Brain microvascular endothelial cell (primary cell): ENCODE results near the gene SNAPC3.

Experiments used
- DNase-seq: peaks from one replicate; pipeline ENCODE4 v3.0.0-alpha.2; 2020
- H3K27ac ChIP-seq: fragments of 250-450 bp; sonication (Bioruptor Pico); 2 replicates; pipeline ENCODE4 v1.5.1; 2020; ENCODE audit warnings: mild to moderate bottlenecking, moderate library complexity
- H3K27me3 ChIP-seq: fragments of 250-450 bp; sonication (Bioruptor Pico); replicated peaks from 2 replicates; pipeline ENCODE4 v1.5.1; 2020; ENCODE audit warnings: mild to moderate bottlenecking
- H3K36me3 ChIP-seq: fragments of 250-450 bp; sonication (Bioruptor Pico); replicated peaks from 2 replicates; pipeline ENCODE4 v1.5.1; 2020; ENCODE audit warnings: mild to moderate bottlenecking
- H3K4me3 ChIP-seq: 2 replicates; pipeline ENCODE4 v1.5.1; 2011; ENCODE audit warnings: low read depth, mild to moderate bottlenecking, control low read depth, low read length, moderate library complexity
- in situ Hi-C: cut with HindIII; loops from 2 replicates; pipeline ENCODE4 v1.10.0; 2017; ENCODE audit warnings: low sequenced_read_pairs, low pct_ligation_motif_present
- TF ChIP-seq, protein P1 (sequence below): IDR thresholded peaks from 2 replicates; pipeline ENCODE4 v1.5.1; 2011; ENCODE audit warnings: low read depth, mild to moderate bottlenecking, moderate library complexity, low read length, control low read depth, inconsistent platforms; ENCODE audit errors: missing control alignments

Gene SNAPC3

GRCh38 chr9:15475923-15476536, 53.4 kb downstream of the SNAPC3 start:
- TF ChIP-seq, protein P1, sequence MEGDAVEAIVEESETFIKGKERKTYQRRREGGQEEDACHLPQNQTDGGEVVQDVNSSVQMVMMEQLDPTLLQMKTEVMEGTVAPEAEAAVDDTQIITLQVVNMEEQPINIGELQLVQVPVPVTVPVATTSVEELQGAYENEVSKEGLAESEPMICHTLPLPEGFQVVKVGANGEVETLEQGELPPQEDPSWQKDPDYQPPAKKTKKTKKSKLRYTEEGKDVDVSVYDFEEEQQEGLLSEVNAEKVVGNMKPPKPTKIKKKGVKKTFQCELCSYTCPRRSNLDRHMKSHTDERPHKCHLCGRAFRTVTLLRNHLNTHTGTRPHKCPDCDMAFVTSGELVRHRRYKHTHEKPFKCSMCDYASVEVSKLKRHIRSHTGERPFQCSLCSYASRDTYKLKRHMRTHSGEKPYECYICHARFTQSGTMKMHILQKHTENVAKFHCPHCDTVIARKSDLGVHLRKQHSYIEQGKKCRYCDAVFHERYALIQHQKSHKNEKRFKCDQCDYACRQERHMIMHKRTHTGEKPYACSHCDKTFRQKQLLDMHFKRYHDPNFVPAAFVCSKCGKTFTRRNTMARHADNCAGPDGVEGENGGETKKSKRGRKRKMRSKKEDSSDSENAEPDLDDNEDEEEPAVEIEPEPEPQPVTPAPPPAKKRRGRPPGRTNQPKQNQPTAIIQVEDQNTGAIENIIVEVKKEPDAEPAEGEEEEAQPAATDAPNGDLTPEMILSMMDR, result no peak
- DNase-seq, result no peak
- Histone ChIP-seq H3K36me3 (no peaks in the 10 kb centered on the region), H3K4me3 (no peak overlapping the region), H3K27ac (no peak overlapping the region), H3K27me3 (no peaks in the 10 kb centered on the region)
- in situ Hi-C loops, result no loop called here

- Histone ChIP-seq H3K36me3 (no peaks in the 10 kb centered on the region), H3K27ac (no peak overlapping the region), H3K4me3 (no peak overlapping the region), H3K27me3 (no peaks in the 10 kb centered on the region)
- in situ Hi-C loops, result no loop called here
- DNase-seq, result no peak
- TF ChIP-seq, protein P1, result no peak
These were observed 57.4 kb downstream of the SNAPC3 start for GRCh38 chr9:15480028-15480427.

DNA sequence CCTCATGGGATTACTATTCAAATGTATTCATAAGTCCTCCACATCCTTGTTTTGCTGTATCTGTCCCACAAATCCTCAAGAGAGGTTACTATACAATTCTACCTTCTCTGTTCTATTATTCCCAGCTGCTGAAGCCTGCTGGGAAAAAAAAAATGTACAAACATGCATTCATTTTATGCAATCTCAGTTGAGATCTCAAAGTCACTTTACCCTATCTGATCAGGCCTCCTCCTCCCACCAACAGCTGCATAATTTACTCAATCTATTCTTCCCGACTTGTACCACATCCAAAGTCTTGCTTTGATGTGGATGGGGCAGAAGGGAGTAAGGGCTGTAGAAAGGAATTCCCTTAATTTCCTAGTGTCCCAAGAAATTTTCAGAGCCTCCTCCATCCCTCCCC, 59.5 kb downstream of the SNAPC3 start:
- Histone ChIP-seq H3K27ac (no peak overlapping the region), H3K4me3 (no peak overlapping the region), H3K36me3 (no peaks in the 10 kb centered on the region), H3K27me3 (no peaks in the 10 kb centered on the region)
- TF ChIP-seq, protein P1, result no peak
- in situ Hi-C loops, result no loop called here
- no peak for DNase-seq

DNA sequence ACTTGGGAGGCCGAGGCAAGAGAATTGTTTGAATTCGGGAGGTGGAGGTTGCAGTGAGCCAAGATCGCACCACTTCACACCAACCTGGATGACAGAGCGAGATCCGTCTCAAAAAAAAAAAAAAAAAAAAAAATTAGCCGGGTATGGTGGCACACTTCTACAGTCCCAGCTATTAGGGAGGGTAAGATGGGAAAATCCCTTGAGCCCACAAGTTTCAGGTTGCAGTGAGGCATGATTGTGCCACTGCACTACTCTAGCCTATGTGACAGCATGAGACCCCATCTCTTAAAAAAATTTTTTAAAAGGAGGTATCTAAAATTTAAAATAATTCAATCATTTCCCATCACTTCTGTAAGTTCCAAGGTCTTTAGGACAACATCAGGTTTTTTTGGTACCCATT, 62.1 kb downstream of the SNAPC3 start:
- H3K27me3 ChIP-seq, result no peaks in the 10 kb centered on the region
- no peak for DNase-seq
- no peak overlapping the region for H3K27ac ChIP-seq
- no peak overlapping the region for H3K4me3 ChIP-seq
- no peaks in the 10 kb centered on the region for H3K36me3 ChIP-seq
- TF ChIP-seq, protein P1, result no peak
- in situ Hi-C loops, result no loop called here

DNA sequence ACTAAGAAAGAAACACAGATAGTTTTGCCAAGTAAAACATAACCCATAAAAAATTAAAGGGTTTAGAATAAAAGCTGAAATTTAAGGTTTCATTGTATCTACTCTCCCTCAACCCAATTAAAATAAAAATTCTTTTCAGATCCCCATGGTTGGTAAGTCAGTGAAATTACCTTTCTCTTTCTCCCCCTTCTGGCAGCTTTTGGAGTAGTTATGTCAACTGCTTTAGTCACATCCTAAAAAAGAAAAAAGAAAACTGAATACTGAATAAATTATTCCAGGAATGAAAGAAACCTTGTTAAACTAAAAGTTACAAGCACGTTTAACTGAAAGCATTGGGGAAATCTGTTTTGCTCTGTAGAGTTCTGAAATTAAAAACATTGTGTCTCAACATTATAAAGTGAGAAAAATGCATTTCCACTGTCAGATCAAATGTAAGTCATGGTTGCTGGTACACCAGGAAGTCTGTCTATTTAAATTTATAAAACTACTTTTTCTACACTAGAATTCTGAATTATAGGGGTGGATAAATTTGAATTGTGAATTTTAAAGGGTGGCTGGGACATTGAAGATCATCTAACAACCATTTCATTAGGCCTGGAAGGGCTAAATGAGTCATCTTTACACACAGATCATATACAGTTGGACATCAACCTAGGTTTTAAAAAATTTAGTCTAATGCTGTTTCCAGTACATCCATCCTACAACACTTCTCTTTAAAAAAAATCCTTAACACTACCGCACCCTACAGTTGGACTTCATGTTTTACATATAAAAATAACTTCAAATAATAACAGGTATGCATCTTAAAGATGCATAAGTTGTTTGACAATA, 63.4 kb downstream of the SNAPC3 start:
- Histone ChIP-seq H3K27ac (no peak overlapping the region), H3K4me3 (no peak overlapping the region), H3K27me3 (no peaks in the 10 kb centered on the region), H3K36me3 (no peaks in the 10 kb centered on the region)
- in situ Hi-C loops, result no loop called here
- DNase-seq, result peak; percentile 33
- TF ChIP-seq, protein P1, result peak; percentile 51
